ENCODE results near the gene PIGS. TPM values are rescaled to one million over a fixed set of nuclear protein-coding genes. Genes with fewer than 3 reads are reported as not detected.

Gene PIGS
- 45.5 TPM for polyA plus RNA-seq (2013)

DNA sequence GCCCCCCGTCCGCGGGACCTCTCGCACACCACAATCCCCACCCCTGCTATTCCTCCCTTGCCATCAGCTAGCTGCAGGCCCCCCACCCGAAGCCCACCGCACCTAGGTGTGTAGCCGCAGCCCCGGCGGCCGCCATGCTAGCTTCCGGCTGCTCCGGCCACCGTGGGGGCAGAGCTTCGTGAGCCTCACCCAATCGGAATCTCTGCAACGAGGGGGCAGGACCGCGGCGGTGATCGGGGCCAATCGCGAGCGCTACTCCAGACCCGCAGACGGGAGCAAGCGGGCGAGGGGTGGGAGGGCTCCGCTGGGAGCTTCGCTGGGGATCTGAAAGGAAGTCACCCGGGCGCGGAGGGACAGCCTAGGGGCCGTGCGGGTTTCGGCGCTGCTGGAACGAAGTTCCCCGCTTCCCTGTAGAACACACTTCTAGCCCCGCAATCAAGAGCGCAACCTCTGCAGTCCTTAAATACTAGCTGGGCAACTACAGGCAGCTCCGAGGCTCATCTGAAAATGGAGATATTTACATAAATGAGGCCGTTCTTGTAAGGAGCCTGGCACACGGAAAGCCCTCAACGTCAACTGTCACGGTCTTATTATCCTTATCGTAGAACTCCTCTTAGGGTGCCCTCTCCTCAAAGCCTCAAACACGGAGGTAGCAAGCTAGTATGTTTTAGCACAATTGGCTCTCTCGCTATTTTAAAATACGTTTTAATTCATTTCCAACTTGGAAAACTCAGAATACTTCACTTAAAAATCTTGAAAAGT, at the start of gene PIGS:
Gene PIGS, minus strand, starts transcription at position 164 of the 762 bp plus-strand sequence. Its CDS starts 28 bp downstream, at position 136.
- H3K4me3 ChIP-seq (ENCODE audit: control insufficient read depth in 1 of 7, extremely low read depth in 1 of 7, insufficient read depth in 4 of 7, low read depth in 2 of 7, low read length in 6 of 7), result peak within 1 kb of the TSS; percentile 78 to 97 (median 89)
- H3K27ac ChIP-seq (ENCODE audit: insufficient read depth in 1 of 2, low read depth in 1 of 2, low read length in 2 of 2, poor library complexity in 1 of 2, severe bottlenecking in 2 of 2), result peak within 1 kb of the TSS; percentile 27 to 79
- under 1% methylated on average over 46 of the region's 49 CpGs for WGBS (ENCODE audit: insufficient coverage)
- peaks cover 0 to 10% (median 2%) of the 10 kb centered on the region in 4 experiments for H3K36me3 ChIP-seq (ENCODE audit: control insufficient read depth in 4 of 4, insufficient read depth in 4 of 4, low read length in 3 of 4)
- no peaks in the 10 kb centered on the region for H3K27me3 ChIP-seq (replicated peaks in 2 of 5; ENCODE audit: control insufficient read depth in 4 of 5, insufficient read depth in 5 of 5, low read length in 4 of 5)
- peak; percentile 90 to 92 (median 91) for DNase-seq
- no peaks in the 10 kb centered on the region for H3K9me3 ChIP-seq (ENCODE audit: control extremely low read depth in 1 of 5, control insufficient read depth in 4 of 5, insufficient read depth in 2 of 5, low read depth in 1 of 5, low read length in 4 of 5)
- ChIA-PET CTCF (interaction anchor here (0.6 to 3.0 kb wide), 4 partner anchors 21 to 51 kb away, joined by 3 to 12 read pairs (median 4); no protein-coding TSS in a partner anchor), POLR2A (interaction anchor here (0.6 kb wide), 1 partner anchor 36 kb away, joined by 3 read pairs; no protein-coding TSS in a partner anchor)
- H3K4me1 ChIP-seq (ENCODE audit: control extremely low read depth in 1 of 4, control insufficient read depth in 4 of 4, insufficient read depth in 4 of 4, low read length in 3 of 4), result peaks cover 8 to 37% (median 27%) of the 10 kb centered on the region in 4 experiments

DNA sequence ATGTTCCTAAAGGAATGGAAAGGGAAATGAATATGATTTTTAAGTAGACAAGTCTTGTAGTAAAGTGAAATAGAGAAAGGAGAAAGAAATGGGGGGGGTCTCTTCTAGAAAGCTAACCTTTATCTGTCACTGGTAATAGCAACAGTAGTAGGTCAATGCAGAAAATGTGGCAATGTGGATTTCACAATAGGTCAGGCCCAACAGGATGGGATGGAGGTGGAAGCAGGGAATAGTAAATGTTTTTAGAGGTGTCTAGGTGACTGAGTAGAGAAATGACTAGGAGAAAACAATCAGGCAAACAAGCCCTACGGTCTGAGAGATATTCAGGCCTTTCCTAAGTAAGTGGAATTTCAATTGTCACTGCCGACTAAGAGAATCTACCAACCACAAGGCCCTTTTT, 48.7 kb upstream of the PIGS start:
- ChIA-PET CTCF (interaction anchor here (1.0 to 1.2 kb wide), 2 partner anchors 14 to 154 kb away, joined by 3 read pairs; no protein-coding TSS in a partner anchor), POLR2A (no interaction called here)
- Histone ChIP-seq H3K36me3 (ENCODE audit: control insufficient read depth in 4 of 4, insufficient read depth in 4 of 4, low read length in 3 of 4) (peaks cover 42 to 97% (median 73%) of the 10 kb centered on the region in 4 experiments), H3K27ac (ENCODE audit: insufficient read depth in 1 of 2, low read depth in 1 of 2, low read length in 2 of 2, poor library complexity in 1 of 2, severe bottlenecking in 2 of 2) (no peak overlapping the region), H3K27me3 (replicated peaks in 2 of 5; ENCODE audit: control insufficient read depth in 4 of 5, insufficient read depth in 5 of 5, low read length in 4 of 5) (no peaks in the 10 kb centered on the region), H3K9me3 (ENCODE audit: control extremely low read depth in 1 of 5, control insufficient read depth in 4 of 5, insufficient read depth in 2 of 5, low read depth in 1 of 5, low read length in 4 of 5) (no peaks in the 10 kb centered on the region), H3K4me3 (ENCODE audit: control insufficient read depth in 1 of 7, extremely low read depth in 1 of 7, insufficient read depth in 4 of 7, low read depth in 2 of 7, low read length in 6 of 7) (no peak overlapping the region), H3K4me1 (ENCODE audit: control extremely low read depth in 1 of 4, control insufficient read depth in 4 of 4, insufficient read depth in 4 of 4, low read length in 3 of 4) (peaks cover 0 to 1% (median under 1%) of the 10 kb centered on the region in 4 experiments)
- 95% methylated on average over 2 of the region's 2 CpGs for whole genome bisulfite sequencing (ENCODE audit: insufficient coverage)
- no peak for DNase-seq

DNA sequence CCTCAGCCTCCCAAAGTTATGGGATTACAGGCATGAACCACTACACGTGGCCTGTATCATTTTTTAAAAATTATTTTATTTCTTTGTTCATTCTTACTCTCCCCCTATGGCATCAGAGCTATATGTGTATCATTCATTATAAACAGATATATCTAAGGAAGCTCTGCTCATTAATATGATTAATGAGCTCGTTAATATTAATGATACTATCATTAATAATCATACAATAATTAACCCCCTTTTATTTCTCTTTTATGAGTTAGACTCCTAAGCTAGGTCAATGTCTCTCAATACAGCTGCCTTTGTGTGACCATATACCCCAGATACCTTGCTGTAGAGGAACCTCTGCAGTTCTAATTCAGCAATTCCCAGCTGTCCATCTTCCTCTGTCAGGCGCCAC, 47.1 kb upstream of the PIGS start:
- Histone ChIP-seq H3K4me1 (ENCODE audit: control extremely low read depth in 1 of 4, control insufficient read depth in 4 of 4, insufficient read depth in 4 of 4, low read length in 3 of 4) (peaks cover 3 to 16% (median 16%) of the 10 kb centered on the region in 4 experiments), H3K9me3 (ENCODE audit: control extremely low read depth in 1 of 5, control insufficient read depth in 4 of 5, insufficient read depth in 2 of 5, low read depth in 1 of 5, low read length in 4 of 5) (no peaks in the 10 kb centered on the region), H3K27ac (ENCODE audit: insufficient read depth in 1 of 2, low read depth in 1 of 2, low read length in 2 of 2, poor library complexity in 1 of 2, severe bottlenecking in 2 of 2) (no peak overlapping the region), H3K4me3 (ENCODE audit: control insufficient read depth in 1 of 7, extremely low read depth in 1 of 7, insufficient read depth in 4 of 7, low read depth in 2 of 7, low read length in 6 of 7) (no peak overlapping the region), H3K36me3 (ENCODE audit: control insufficient read depth in 4 of 4, insufficient read depth in 4 of 4, low read length in 3 of 4) (peaks cover 36 to 93% (median 72%) of the 10 kb centered on the region in 4 experiments), H3K27me3 (replicated peaks in 2 of 5; ENCODE audit: control insufficient read depth in 4 of 5, insufficient read depth in 5 of 5, low read length in 4 of 5) (no peaks in the 10 kb centered on the region)
- DNase-seq, result no peak
- CTCF ChIA-PET, result interaction anchor here (0.7 to 1.8 kb wide), 2 partner anchors 16 to 20 kb away, joined by 3 to 5 read pairs; no protein-coding TSS in a partner anchor
- POLR2A ChIA-PET, result interaction anchor here (0.7 kb wide), 1 partner anchor 126 kb away, joined by 3 read pairs; no protein-coding TSS in a partner anchor
- no CpG with 5 or more reads among the region's 3 CpGs for WGBS (ENCODE audit: insufficient coverage)

DNA sequence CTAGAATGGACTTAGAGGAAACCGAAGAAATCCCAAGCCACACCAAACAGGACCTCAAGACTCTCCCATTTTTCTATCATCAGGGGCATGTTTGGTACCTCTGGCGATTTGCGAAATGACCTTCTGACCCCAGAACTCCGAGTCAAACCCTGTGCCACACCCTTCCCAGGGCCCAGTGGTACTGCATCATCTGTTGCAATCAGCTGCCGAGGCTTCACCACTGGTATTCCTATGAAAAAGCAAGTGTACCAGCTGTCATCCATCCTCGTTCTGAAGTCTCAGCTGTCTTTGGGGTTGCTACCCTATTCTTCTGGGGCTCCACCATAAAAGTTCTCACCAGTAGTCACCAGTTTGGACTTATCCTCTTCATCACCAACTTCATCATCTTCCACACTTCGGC, 45.0 kb upstream of the PIGS start:
- no peak overlapping the region for H3K4me3 ChIP-seq (ENCODE audit: control insufficient read depth in 1 of 7, extremely low read depth in 1 of 7, insufficient read depth in 4 of 7, low read depth in 2 of 7, low read length in 6 of 7)
- ChIA-PET POLR2A (no interaction called here), CTCF (interaction anchor here (1.1 to 1.3 kb wide), 2 partner anchors 16 to 18 kb away, joined by 4 to 5 read pairs; no protein-coding TSS in a partner anchor)
- peaks cover 11 to 30% (median 26%) of the 10 kb centered on the region in 4 experiments for H3K4me1 ChIP-seq (ENCODE audit: control extremely low read depth in 1 of 4, control insufficient read depth in 4 of 4, insufficient read depth in 4 of 4, low read length in 3 of 4)
- WGBS (ENCODE audit: insufficient coverage), result 95% methylated on average over 5 of the region's 7 CpGs
- H3K9me3 ChIP-seq (ENCODE audit: control extremely low read depth in 1 of 5, control insufficient read depth in 4 of 5, insufficient read depth in 2 of 5, low read depth in 1 of 5, low read length in 4 of 5), result no peaks in the 10 kb centered on the region
- H3K27ac ChIP-seq (ENCODE audit: insufficient read depth in 1 of 2, low read depth in 1 of 2, low read length in 2 of 2, poor library complexity in 1 of 2, severe bottlenecking in 2 of 2), result no peak overlapping the region
- no peak for DNase-seq
- H3K27me3 ChIP-seq (replicated peaks in 2 of 5; ENCODE audit: control insufficient read depth in 4 of 5, insufficient read depth in 5 of 5, low read length in 4 of 5), result no peaks in the 10 kb centered on the region
- peaks cover 33 to 96% (median 67%) of the 10 kb centered on the region in 4 experiments for H3K36me3 ChIP-seq (ENCODE audit: control insufficient read depth in 4 of 4, insufficient read depth in 4 of 4, low read length in 3 of 4)

DNA sequence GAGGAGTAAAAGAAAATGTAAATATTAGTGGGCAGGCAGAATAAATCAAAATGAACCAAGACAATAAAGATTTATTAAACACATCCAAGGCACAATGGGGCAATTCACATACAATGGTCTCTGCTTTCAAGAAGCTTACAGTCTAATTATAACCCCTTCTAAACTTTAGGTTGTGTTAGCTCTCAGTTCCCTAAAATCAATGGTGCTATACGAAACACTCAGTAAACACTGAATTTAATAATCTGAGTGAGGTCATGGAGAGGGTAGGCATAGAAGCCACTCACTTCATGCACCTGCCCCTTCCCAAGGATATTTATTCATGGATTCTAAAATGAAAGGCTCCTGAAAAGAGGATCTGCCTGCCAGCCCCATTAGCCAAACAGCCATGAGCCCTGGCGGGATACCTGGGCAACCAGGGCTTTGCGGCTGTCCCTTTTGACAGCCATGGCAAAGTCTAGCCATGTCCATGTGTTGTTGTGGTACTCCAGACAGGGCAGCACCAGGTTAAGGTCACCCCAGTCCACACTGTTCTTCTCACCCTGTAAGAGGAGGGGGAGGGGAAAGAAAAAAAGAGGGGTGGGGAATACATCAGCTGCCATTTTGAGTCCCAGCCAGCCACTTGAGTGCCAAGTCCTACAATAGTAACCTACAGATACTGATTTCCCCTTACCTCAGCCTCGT, 44.1 kb upstream of the PIGS start:
- no peaks in the 10 kb centered on the region for H3K27me3 ChIP-seq (replicated peaks in 2 of 5; ENCODE audit: control insufficient read depth in 4 of 5, insufficient read depth in 5 of 5, low read length in 4 of 5)
- 100% methylated on average over 3 of the region's 4 CpGs for WGBS (ENCODE audit: insufficient coverage)
- CTCF ChIA-PET, result interaction anchor here (0.9 to 1.0 kb wide), 2 partner anchors 25 to 66 kb away, joined by 3 to 4 read pairs; no protein-coding TSS in a partner anchor
- POLR2A ChIA-PET, result interaction anchor here (0.6 kb wide), 1 partner anchor 15 kb away, joined by 7 read pairs; no protein-coding TSS in a partner anchor
- H3K4me3 ChIP-seq (ENCODE audit: control insufficient read depth in 1 of 7, extremely low read depth in 1 of 7, insufficient read depth in 4 of 7, low read depth in 2 of 7, low read length in 6 of 7), result no peak overlapping the region
- H3K36me3 ChIP-seq (ENCODE audit: control insufficient read depth in 4 of 4, insufficient read depth in 4 of 4, low read length in 3 of 4), result peaks cover 35 to 96% (median 63%) of the 10 kb centered on the region in 4 experiments
- no peaks in the 10 kb centered on the region for H3K9me3 ChIP-seq (ENCODE audit: control extremely low read depth in 1 of 5, control insufficient read depth in 4 of 5, insufficient read depth in 2 of 5, low read depth in 1 of 5, low read length in 4 of 5)
- no peak for DNase-seq
- no peak overlapping the region for H3K27ac ChIP-seq (ENCODE audit: insufficient read depth in 1 of 2, low read depth in 1 of 2, low read length in 2 of 2, poor library complexity in 1 of 2, severe bottlenecking in 2 of 2)
- peaks cover 11 to 30% (median 26%) of the 10 kb centered on the region in 4 experiments for H3K4me1 ChIP-seq (ENCODE audit: control extremely low read depth in 1 of 4, control insufficient read depth in 4 of 4, insufficient read depth in 4 of 4, low read length in 3 of 4)

DNA sequence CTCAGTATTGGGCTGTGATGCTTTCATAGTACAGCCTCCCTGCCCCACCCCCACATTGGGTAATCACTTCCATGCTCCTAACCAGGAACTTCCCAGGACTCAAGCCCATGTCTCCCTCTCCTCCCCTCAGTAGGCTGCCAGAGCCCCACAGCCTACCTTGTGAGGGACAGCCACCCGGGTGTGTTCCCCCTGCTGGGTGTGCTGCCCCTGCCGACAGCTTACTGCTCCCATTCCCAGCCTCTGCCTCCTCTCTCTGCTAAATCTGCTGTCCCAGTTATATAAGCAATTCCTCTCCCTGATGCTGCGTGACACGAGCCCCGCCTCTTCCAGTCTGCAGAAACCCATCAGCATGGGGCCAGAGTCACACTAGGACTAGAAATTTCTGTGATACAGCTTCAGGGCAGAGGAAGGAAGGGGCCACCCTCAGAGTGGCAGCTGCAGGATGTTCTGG, 42.6 kb upstream of the PIGS start, which contains the start of gene RSKR:
Gene RSKR, minus strand, starts transcription at position 255 of the 451 bp plus-strand sequence. Its CDS starts 24 bp downstream, at position 231.
- DNase-seq, result peak; percentile 31 to 84 (median 78)
- peaks cover 11 to 30% (median 26%) of the 10 kb centered on the region in 4 experiments for H3K4me1 ChIP-seq (ENCODE audit: control extremely low read depth in 1 of 4, control insufficient read depth in 4 of 4, insufficient read depth in 4 of 4, low read length in 3 of 4)
- ChIA-PET CTCF (interaction anchor here (0.8 to 4.1 kb wide), 6 partner anchors 10 to 118 kb away, joined by 3 to 32 read pairs (median 7); no protein-coding TSS in a partner anchor), POLR2A (interaction anchor here (0.5 kb wide), 1 partner anchor 179 kb away, joined by 6 read pairs; no protein-coding TSS in a partner anchor)
- no peak within 1 kb of the TSS for H3K27ac ChIP-seq (ENCODE audit: insufficient read depth in 1 of 2, low read depth in 1 of 2, low read length in 2 of 2, poor library complexity in 1 of 2, severe bottlenecking in 2 of 2)
- H3K4me3 ChIP-seq (ENCODE audit: control insufficient read depth in 1 of 7, extremely low read depth in 1 of 7, insufficient read depth in 4 of 7, low read depth in 2 of 7, low read length in 6 of 7), result peak within 1 kb of the TSS in 3 of 7 experiments; percentile 4 to 31 (median 21)
- H3K9me3 ChIP-seq (ENCODE audit: control extremely low read depth in 1 of 5, control insufficient read depth in 4 of 5, insufficient read depth in 2 of 5, low read depth in 1 of 5, low read length in 4 of 5), result no peaks in the 10 kb centered on the region
- no peaks in the 10 kb centered on the region for H3K27me3 ChIP-seq (replicated peaks in 2 of 5; ENCODE audit: control insufficient read depth in 4 of 5, insufficient read depth in 5 of 5, low read length in 4 of 5)
- 16% methylated on average over 2 of the region's 5 CpGs for WGBS (ENCODE audit: insufficient coverage)
- H3K36me3 ChIP-seq (ENCODE audit: control insufficient read depth in 4 of 4, insufficient read depth in 4 of 4, low read length in 3 of 4), result peaks cover 29 to 90% (median 55%) of the 10 kb centered on the region in 4 experiments

Measured in common myeloid progenitor, CD34-positive (primary cell).